Measurements from ENCODE around the gene ATP2A2.

The ATP2A2 gene

DNA sequence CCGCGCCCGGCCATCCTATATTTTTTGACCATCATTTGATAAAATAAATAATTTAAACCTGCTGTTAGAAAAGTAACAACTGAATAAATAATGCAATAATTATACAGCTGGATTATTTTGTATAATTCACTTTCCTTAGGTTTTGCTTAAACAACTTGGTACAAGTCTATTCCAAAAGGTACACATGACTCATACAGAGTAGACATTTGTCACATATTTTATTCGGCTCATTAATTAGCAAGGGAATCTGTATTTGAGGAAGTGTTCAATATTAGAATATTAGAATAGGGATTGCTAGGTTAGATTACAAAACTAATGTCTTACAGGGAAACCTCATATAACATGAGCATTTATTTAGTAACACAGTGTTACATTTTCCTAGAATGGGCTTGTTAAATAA is 48.7 kb downstream of the ATP2A2 start:
- TF ChIP-seq, protein P1, sequence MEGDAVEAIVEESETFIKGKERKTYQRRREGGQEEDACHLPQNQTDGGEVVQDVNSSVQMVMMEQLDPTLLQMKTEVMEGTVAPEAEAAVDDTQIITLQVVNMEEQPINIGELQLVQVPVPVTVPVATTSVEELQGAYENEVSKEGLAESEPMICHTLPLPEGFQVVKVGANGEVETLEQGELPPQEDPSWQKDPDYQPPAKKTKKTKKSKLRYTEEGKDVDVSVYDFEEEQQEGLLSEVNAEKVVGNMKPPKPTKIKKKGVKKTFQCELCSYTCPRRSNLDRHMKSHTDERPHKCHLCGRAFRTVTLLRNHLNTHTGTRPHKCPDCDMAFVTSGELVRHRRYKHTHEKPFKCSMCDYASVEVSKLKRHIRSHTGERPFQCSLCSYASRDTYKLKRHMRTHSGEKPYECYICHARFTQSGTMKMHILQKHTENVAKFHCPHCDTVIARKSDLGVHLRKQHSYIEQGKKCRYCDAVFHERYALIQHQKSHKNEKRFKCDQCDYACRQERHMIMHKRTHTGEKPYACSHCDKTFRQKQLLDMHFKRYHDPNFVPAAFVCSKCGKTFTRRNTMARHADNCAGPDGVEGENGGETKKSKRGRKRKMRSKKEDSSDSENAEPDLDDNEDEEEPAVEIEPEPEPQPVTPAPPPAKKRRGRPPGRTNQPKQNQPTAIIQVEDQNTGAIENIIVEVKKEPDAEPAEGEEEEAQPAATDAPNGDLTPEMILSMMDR (IDR thresholded peaks at IDR 0.05; ENCODE audit: borderline replicate concordance, control extremely low read depth, extremely low read depth, insufficient read depth, missing control alignments): no peak
- in situ Hi-C loops (cut with MboI; ENCODE audit: low sequenced_read_pairs, unreplicated experiment): no loop called here
- no peak for DNase-seq (ENCODE audit: low spot score)

DNA sequence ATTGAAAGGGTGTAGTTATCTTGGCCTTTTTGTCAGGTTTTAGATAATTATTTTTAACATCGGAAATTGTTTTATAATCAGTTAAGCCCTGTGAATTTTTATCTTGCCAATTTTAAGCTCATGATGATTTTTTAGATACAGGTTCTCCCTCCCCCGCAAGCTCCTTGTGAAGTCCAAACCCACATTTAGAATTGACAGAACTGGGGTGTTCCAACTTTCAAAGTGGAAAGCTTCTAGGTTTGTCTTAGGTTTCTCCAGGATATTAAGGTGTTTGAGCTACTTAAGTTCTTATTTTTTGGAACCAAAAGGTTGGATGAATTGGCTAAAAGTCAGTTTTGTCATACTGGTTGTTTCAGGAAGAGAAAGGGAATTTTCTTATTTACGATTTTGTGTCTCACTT is 49.1 kb downstream of the ATP2A2 start:
- in situ Hi-C loops (cut with MboI; ENCODE audit: low sequenced_read_pairs, unreplicated experiment): no loop called here

DNA sequence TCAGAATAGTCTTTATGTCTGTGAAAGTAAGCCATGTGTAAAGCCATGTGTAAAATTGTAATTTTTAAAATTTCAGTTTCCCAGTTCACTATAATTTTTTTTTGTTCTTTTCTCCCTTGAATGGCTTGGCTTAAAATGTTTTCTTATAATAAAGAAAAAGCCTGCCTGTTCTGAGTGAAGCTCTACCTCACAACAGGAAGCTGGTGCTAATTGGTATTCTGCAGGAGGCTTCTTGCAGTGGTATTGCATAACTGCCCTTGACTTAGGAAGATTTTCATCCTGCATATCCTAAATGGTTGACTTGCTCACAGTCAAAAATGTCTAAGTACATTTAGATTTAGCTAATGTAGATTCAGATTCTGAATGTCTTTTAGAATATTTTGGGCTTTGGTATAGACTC is 49.5 kb downstream of the ATP2A2 start:
- in situ Hi-C loops (cut with MboI; ENCODE audit: low sequenced_read_pairs, unreplicated experiment): no loop called here
- TF ChIP-seq, protein P1 (IDR thresholded peaks at IDR 0.05; ENCODE audit: borderline replicate concordance, control extremely low read depth, extremely low read depth, insufficient read depth, missing control alignments): no peak
- DNase-seq (ENCODE audit: low spot score): no peak

More for the DNA sequence above, 49.1 kb downstream of the ATP2A2 start:
- no peak for DNase-seq (ENCODE audit: low spot score)
- TF ChIP-seq, protein P1 (IDR thresholded peaks at IDR 0.05; ENCODE audit: borderline replicate concordance, control extremely low read depth, extremely low read depth, insufficient read depth, missing control alignments): no peak

DNA sequence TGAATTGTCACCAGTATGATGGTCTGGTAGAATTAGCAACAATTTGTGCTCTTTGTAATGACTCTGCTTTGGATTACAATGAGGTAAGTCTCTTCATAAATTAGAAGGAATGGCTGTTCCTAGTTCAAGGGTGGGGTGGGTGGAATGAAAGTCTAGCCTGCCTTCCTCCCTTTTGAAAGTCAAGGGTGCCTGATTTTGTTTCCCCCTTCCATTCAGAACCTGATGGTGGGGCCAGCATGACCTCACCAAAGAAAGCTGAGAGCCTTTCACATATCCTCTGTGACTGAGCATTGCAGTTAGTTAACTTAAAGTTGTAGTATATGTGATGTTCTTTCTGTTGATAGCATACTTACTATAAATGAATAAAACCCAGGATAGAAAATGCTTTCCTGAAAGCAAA is 52.2 kb downstream of the ATP2A2 start:
- TF ChIP-seq, protein P1 (IDR thresholded peaks at IDR 0.05; ENCODE audit: borderline replicate concordance, control extremely low read depth, extremely low read depth, insufficient read depth, missing control alignments): no peak
- in situ Hi-C loops (cut with MboI; ENCODE audit: low sequenced_read_pairs, unreplicated experiment): no loop called here

DNA sequence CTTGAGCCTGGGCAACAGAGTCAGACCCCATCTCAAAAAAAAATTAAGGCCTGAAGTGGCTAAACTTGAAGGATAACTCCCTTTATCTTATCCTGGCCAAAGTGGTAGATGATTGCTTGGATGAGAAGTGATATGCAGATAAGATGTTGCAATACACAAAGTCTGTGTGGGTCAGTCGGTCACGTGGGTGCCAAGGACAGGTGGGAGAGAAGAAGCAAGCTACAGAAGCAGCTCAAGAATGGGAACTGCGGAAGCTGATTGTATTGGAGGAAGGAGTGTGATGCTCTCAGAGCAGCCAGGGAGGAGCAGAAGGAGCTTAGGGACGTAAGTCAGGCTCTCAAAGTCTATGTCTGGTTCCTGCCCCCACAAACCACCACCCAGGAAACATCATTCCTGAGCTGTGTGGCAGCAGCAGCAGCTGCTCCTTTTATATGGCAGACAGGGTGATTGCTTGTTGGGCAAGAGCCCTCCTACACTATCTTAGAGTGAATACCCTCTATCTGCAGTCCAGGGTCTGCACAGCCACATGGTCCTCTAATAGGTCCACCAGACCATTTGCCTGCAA is 54.5 kb downstream of the ATP2A2 start:
- no peak for DNase-seq (ENCODE audit: low spot score)
- in situ Hi-C loops (cut with MboI; ENCODE audit: low sequenced_read_pairs, unreplicated experiment): no loop called here
- TF ChIP-seq, protein P1 (IDR thresholded peaks at IDR 0.05; ENCODE audit: borderline replicate concordance, control extremely low read depth, extremely low read depth, insufficient read depth, missing control alignments): no peak

More for the DNA sequence above, 52.2 kb downstream of the ATP2A2 start:
- no peak for DNase-seq (ENCODE audit: low spot score)

DNA sequence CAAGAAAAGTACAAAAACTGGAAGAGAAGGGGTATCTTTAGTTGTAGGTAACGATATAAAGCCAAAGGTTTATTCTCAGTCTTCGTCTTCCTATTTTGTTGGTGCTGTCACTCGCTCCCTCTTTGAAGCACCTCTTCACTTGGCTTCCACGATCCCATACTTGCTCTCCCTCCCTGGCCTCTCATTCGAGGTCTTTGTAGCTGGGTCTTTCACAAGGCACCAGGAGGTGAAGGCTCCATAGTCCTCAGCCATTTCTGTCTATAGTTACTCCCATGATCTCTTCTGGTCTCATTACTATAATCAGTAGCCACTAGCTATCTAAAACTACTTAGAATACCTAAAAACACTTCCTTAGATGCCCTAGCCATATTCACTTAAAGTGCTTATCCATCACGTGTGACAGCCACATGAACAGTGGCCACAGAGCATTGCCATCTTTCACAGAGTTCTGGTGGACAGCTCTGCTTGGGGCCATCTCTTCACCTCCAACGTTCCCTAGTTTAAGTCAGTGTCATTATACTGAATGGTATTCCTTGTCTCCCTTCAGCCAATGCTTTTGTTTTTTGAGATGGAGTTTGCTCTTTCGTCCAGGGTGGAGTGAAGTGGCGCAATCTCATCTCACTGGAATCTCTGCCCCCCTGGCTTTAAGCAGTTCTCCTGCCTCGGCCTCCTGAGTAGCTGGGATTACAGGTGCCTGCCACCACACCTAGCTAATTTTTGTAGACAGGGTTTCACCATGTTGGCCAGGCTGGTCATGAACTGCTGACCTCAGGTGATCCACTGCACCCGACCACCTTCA is 57.1 kb downstream of the ATP2A2 start:
- in situ Hi-C loops (cut with MboI; ENCODE audit: low sequenced_read_pairs, unreplicated experiment): no loop called here

More for the DNA sequence above, 57.1 kb downstream of the ATP2A2 start:
- TF ChIP-seq, protein P1 (IDR thresholded peaks at IDR 0.05; ENCODE audit: borderline replicate concordance, control extremely low read depth, extremely low read depth, insufficient read depth, missing control alignments): no peak
- no peak for DNase-seq (ENCODE audit: low spot score)

Data from GM13976 (cell line).